Stomach (tissue), 19 donors: ENCODE results near the gene CYP2A6. TPM values are rescaled to one million over a fixed set of nuclear protein-coding genes. Genes with fewer than 3 reads are reported as not detected.
"Not testable (repeated sequence)": the region's sequence is repeated elsewhere in the genome, so short reads cannot be mapped to it uniquely, and the experiment has no call there.

Source experiments
- DNase-seq, 2 donors: peaks; one replicate each; pipeline versions ENCODE4 v3.0.0 to v3.0.0-alpha.2; 2013 to 2019
- H3K27ac ChIP-seq, 5 donors: fragments of 200-600 bp in 4 of 5; sonication (generic) in 4 of 5; one replicate each; pipeline ENCODE4 v1.5.1; 2013 to 2019; ENCODE audit warnings: mild to moderate bottlenecking in 1 of 5, moderate library complexity in 1 of 5
- H3K27me3 ChIP-seq, 3 donors: fragments of 200-600 bp; sonication (generic); one replicate each; pipeline ENCODE4 v1.5.1; 2017 to 2019; ENCODE audit warnings: mixed run types in 1 of 3
- H3K36me3 ChIP-seq, 4 donors: fragments of 200-600 bp; sonication (generic); 1 replicate in 3 of 4; 2 replicates in 1 of 4; pipeline ENCODE4 v1.5.1; 2016 to 2019
- H3K4me1 ChIP-seq, 4 donors: fragments of 200-600 bp; sonication (generic); one replicate each; pipeline ENCODE4 v1.5.1; 2016 to 2019
- H3K4me3 ChIP-seq, 4 donors: fragments of 200-600 bp; sonication (generic) in 3 of 4; one replicate each; pipeline ENCODE4 v1.5.1; 2016 to 2019; ENCODE audit warnings: mild to moderate bottlenecking in 1 of 4
- H3K9me3 ChIP-seq, 4 donors: fragments of 200-600 bp; sonication (generic); one replicate each; pipeline ENCODE4 v1.5.1; 2016 to 2019
- CTCF ChIP-seq, 7 experiments: fragments of 450-650 bp in 4 of 7; fragments of 200-600 bp in 3 of 7; sonication (generic) in 3 of 7; IDR thresholded peaks; one replicate each; pipeline ENCODE4 v1.5.1; 2016 to 2019; ENCODE audit warnings: antibody characterized with exemption in 7 of 7, control low read depth in 2 of 7, mild to moderate bottlenecking in 1 of 7
- EP300 ChIP-seq: sonication (generic); formaldehyde crosslinking; IDR thresholded peaks from one replicate; pipeline ENCODE4 v1.6.1; 2017; ENCODE audit warnings: antibody characterized with exemption
- POLR2A ChIP-seq, 4 donors: fragments of 450-650 bp; IDR thresholded peaks; one replicate each; pipeline ENCODE4 v1.6.1; 2016; ENCODE audit warnings: antibody characterized with exemption in 4 of 4, control low read depth in 2 of 4, mild to moderate bottlenecking in 1 of 4, moderate library complexity in 1 of 4
- POLR2AphosphoS5 ChIP-seq, 3 donors: sonication (generic); formaldehyde crosslinking; IDR thresholded peaks; one replicate each; pipeline ENCODE4 v1.6.1; 2016; ENCODE audit warnings: antibody characterized with exemption in 3 of 3
- WGBS, 5 donors: extraction: QIAGEN DNeasy Blood & Tissue Kit in 3 of 5; methylation state at CpG; one replicate each; pipeline versions ENCODE4 v1.1.5 to v1.1.7; 2013 to 2018; 5-methylcytosine and 5-hydroxymethylcytosine counted together
- intact Hi-C: fragments of 100-400 bp; cut with DNase I; formaldehyde crosslinking; loops from one replicate; pipeline ENCODE4 v1.15.1; 2023; ENCODE audit warnings: low total_unique reads
- long read RNA-seq, 10 donors: transcript quantifications; one replicate each; lab custom pipeline, GENCODE V29; 2026
- polyA plus RNA-seq, 3 donors: library from polyadenylated mRNA; stranded (reverse); fragments of 200-250 nt; gene quantifications; one replicate each; pipeline ENCODE4 v1.2.3, GENCODE V29; 2013
- total RNA-seq, 5 donors: library from RNA; depleted of rRNA; stranded (reverse); fragments of >200 nt; gene quantifications; one replicate each; pipeline versions ENCODE4 v1.1.0 to v1.2.3, GENCODE V29; 2014 to 2016
- donor health status: healthy with polysubstance abuse.
- donor health status: Bipolar disorder and iron deficiency.
- donor health status: healthy.

CYP2A6 gene
- total RNA-seq, result not detected
- polyA plus RNA-seq, result not detected
- long read RNA-seq, donor 1, result 0 reads
- long read RNA-seq, donor 2, result 0 reads
- long read RNA-seq, donor 3, result 0 reads
- long read RNA-seq, donor 4, result 0 reads
- long read RNA-seq, donor 5, result 0 reads
- long read RNA-seq, donor 6, result 0 reads
- long read RNA-seq, donor 7, result 0 reads
- long read RNA-seq, donor 8, result 0 reads
- long read RNA-seq, donor 9, result 0 reads
- long read RNA-seq, donor 10, result 0 reads

DNA sequence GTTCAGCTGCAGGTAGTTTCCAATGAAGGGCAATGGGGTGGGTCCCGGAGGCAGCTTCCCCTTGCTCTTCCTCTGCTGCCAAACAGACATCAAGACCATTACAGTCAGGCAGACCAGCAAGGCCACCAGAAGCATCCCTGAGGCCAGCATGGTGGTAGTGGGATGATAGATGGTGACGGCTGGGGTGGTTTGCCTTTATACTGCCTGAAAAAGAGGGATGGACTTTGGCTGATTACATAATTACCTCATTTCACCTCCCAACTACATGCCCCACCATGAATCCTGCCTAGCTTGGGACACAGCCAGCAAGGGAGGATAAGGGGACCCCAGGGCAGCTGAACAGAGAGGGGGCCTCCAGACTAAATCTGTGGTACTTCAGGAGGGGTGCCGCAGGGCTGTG lies at the start of gene CYP2A6:
TSS of gene CYP2A6 (minus strand) at position 171 of the 400 bp plus-strand sequence. CDS start at position 150, 21 bp downstream.
- peaks cover 0 to 46% (median 10%) of the 10 kb centered on the region in 3 donors for H3K27me3 ChIP-seq
- H3K9me3 ChIP-seq, H3K36me3 ChIP-seq, DNase-seq, H3K4me3 ChIP-seq, H3K4me1 ChIP-seq, intact Hi-C loops, H3K27ac ChIP-seq: not testable (repeated sequence)
- 84 to 95% (median 87%) methylated on average over 2 to 3 of the region's 3 CpGs for WGBS, 5 donors

- H3K27me3 ChIP-seq, H3K36me3 ChIP-seq, H3K4me3 ChIP-seq, DNase-seq, H3K4me1 ChIP-seq, H3K27ac ChIP-seq, H3K9me3 ChIP-seq, intact Hi-C loops: not testable (repeated sequence)
- WGBS, 5 donors, result 67 to 79% (median 70%) methylated on average over 11 to 12 of the region's 12 CpGs
Measured at GRCh38 chr19:40899964-40900363, 49.7 kb upstream of the CYP2A6 start.

DNA sequence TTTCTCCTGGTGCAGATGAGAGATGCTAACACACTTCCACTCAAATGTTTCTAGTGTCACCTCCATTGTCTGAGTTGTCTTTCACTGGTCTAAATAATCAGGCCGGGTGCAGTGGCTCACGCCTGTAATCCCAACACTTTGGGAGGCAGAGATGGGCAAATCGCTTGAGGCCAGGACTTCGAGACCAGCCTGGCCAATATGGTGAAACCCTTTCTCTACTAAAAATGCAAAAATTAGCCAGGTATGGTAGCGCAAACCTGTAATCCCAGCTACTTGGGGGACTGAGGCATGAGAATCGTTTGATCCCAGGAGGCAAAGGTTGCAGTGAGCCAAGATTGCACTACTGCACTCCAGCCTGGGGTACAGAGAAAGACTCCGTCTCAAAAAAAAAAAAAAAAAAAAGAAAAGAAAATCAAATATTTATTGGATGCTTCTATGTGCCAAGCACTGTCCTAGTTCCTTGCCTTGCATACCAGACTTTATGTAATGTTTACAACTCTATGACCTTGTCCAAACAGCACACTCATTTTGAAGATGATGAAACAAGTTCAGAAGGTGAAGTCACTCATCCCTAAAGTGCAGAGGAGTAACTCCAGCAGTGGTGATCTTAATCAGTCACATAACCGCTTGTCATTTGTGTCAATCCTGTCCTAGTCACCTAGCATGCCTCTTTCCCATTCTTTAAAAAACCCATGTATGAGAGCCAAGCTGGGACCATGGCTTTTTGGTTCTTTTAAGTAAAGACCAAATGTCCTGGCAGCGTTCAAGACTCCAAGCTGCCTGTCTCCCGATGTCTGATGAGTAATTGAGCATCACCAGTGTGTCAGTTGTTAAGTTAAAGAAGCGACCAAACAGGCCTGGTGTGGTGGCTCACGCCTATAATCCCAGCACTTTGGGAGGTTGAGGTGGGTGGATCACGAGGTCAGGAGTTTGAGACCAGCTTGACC lies 46.9 kb upstream of the CYP2A6 start:
- H3K36me3 ChIP-seq, H3K4me3 ChIP-seq, intact Hi-C loops, H3K27me3 ChIP-seq, DNase-seq, H3K27ac ChIP-seq, H3K9me3 ChIP-seq, H3K4me1 ChIP-seq: not testable (repeated sequence)
- WGBS, 5 donors, result 76 to 87% (median 82%) methylated on average over 13 of the region's 13 CpGs

DNA sequence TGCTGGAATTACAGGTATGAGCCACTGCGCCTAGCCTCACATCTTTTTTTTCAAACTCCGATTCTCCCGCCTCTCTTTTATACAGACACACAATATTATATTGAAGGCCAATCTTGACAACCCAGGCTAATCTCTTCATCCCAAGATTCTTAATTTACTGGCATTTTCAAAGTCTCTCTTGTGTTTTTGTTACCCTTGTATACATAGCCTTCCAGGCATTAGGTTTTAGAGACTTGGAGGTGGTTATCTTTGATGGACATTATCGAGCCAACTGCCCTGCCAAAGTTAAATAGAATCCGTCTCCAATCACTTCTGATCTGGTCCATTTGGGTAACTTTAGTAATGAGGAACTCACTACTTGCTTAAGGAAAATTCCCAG lies 46.2 kb upstream of the CYP2A6 start:
- TF ChIP-seq POLR2A (IDR thresholded peaks at IDR 0.05) (no peak), CTCF (IDR thresholded peaks at IDR 0.05) (no peak), POLR2AphosphoS5 (IDR thresholded peaks at IDR 0.05) (no peak)
- Histone ChIP-seq H3K27me3 (peaks cover 0 to 7% (median 0%) of the 10 kb centered on the region in 3 donors), H3K27ac (no peak overlapping the region), H3K36me3 (no peaks in the 10 kb centered on the region), H3K4me1 (no peaks in the 10 kb centered on the region), H3K4me3 (no peak overlapping the region), H3K9me3 (no peaks in the 10 kb centered on the region)
- intact Hi-C loops, result no loop called here
- 87 to 91% (median 90%) methylated on average over 5 of the region's 5 CpGs for WGBS, 5 donors
- no peak for DNase-seq

DNA sequence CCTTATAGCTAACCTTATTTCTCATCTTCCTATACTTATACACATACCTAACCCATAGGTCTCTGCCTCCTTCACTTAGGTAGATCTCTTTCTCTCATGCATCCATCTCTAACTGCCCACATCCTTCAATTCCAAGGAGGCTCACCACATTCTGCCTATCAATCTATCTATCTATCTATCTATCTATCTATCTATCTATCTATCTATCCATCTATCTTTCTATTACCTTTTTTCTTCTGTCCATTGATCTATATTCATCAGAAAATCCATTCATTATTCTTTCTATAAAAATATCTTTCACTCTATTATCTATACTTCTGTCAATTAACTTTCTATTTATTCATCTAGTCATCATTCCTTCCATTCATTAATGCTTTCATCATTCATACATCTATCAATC lies 42.9 kb upstream of the CYP2A6 start:
- Histone ChIP-seq H3K4me1 (no peaks in the 10 kb centered on the region), H3K36me3 (no peaks in the 10 kb centered on the region), H3K27me3 (peaks cover 0 to 19% (median 0%) of the 10 kb centered on the region in 3 donors), H3K4me3 (no peak overlapping the region), H3K27ac (no peak overlapping the region), H3K9me3 (no peaks in the 10 kb centered on the region)
- DNase-seq, result no peak
- intact Hi-C loops, result no loop called here
- TF ChIP-seq CTCF (IDR thresholded peaks at IDR 0.05) (no peak), POLR2AphosphoS5 (IDR thresholded peaks at IDR 0.05) (no peak), POLR2A (IDR thresholded peaks at IDR 0.05) (no peak), EP300 (no peak)

- no peak for DNase-seq
- no peaks in the 10 kb centered on the region for H3K4me1 ChIP-seq
- 48 to 57% (median 53%) methylated on average over 3 of the region's 3 CpGs for WGBS, 5 donors
Measured at GRCh38 chr19:40889366-40889765, 39.1 kb upstream of the CYP2A6 start.

More at GRCh38 chr19:40889366-40889765, 39.1 kb upstream of the CYP2A6 start:
- no peaks in the 10 kb centered on the region for H3K9me3 ChIP-seq
- TF ChIP-seq CTCF (IDR thresholded peaks at IDR 0.05) (no peak), EP300 (no peak), POLR2A (IDR thresholded peaks at IDR 0.05) (no peak), POLR2AphosphoS5 (IDR thresholded peaks at IDR 0.05) (no peak)
- intact Hi-C loops, result no loop called here
- peaks cover 0 to 19% (median 0%) of the 10 kb centered on the region in 3 donors for H3K27me3 ChIP-seq
- no peaks in the 10 kb centered on the region for H3K36me3 ChIP-seq
- no peak overlapping the region for H3K4me3 ChIP-seq
- no peak overlapping the region for H3K27ac ChIP-seq
